Hepatocyte (in vitro differentiated cells): ENCODE measurements around the gene FHDC1. TPM values are rescaled to one million over a fixed set of nuclear protein-coding genes. Genes with fewer than 3 reads are reported as not detected.

Source experiments
- DNase-seq: peaks from one replicate; pipeline ENCODE4 v3.0.0-alpha.2; 2016; ENCODE audit warnings: low spot score
- H2AFZ ChIP-seq: fragments of 200-600 bp; sonication (generic); 2 replicates; pipeline ENCODE4 v1.6.0; 2016; ENCODE audit warnings: antibody characterized with exemption, mild to moderate bottlenecking
- H3K27ac ChIP-seq: fragments of 200-600 bp; sonication (generic); 2 replicates; pipeline ENCODE4 v1.5.1; 2016; ENCODE audit warnings: mild to moderate bottlenecking
- H3K27me3 ChIP-seq: fragments of 200-600 bp; sonication (generic); 2 replicates; pipeline ENCODE4 v1.6.1; 2016
- H3K36me3 ChIP-seq: fragments of 200-600 bp; sonication (generic); replicated peaks from 2 replicates; pipeline ENCODE4 v1.5.1; 2016; ENCODE audit warnings: low read depth; ENCODE audit not compliant: insufficient read depth
- H3K4me1 ChIP-seq: fragments of 200-600 bp; sonication (generic); 2 replicates; pipeline ENCODE4 v1.5.1; 2016; ENCODE audit warnings: mild to moderate bottlenecking, moderate library complexity; ENCODE audit not compliant: insufficient read depth
- H3K4me2 ChIP-seq: fragments of 200-600 bp; sonication (generic); 2 replicates; pipeline ENCODE4 v1.6.0; 2016
- H3K4me3 ChIP-seq: fragments of 200-600 bp; sonication (generic); 2 replicates; pipeline ENCODE4 v1.5.1; 2016; ENCODE audit warnings: mild to moderate bottlenecking
- H3K79me2 ChIP-seq: fragments of 200-600 bp; sonication (generic); 2 replicates; pipeline ENCODE4 v1.6.0; 2017; ENCODE audit warnings: mild to moderate bottlenecking
- H3K9me2 ChIP-seq: fragments of 200-600 bp; sonication (generic); replicated peaks from 2 replicates; pipeline ENCODE4 v1.6.0; 2017; ENCODE audit warnings: mild to moderate bottlenecking; ENCODE audit not compliant: insufficient read depth
- H3K9me3 ChIP-seq: fragments of 200-600 bp; sonication (generic); 2 replicates; pipeline ENCODE4 v1.5.1; 2016; ENCODE audit warnings: low read depth, mild to moderate bottlenecking
- H4K20me1 ChIP-seq: fragments of 200-600 bp; sonication (generic); 2 replicates; pipeline ENCODE4 v1.6.0; 2016; ENCODE audit warnings: mild to moderate bottlenecking; ENCODE audit not compliant: insufficient read depth, poor library complexity, severe bottlenecking
- EZH2 ChIP-seq: fragments of 200-600 bp; sonication (generic); IDR thresholded peaks from 2 replicates; pipeline ENCODE4 v1.6.1; 2016; ENCODE audit warnings: antibody characterized with exemption, mild to moderate bottlenecking, borderline replicate concordance
- EZH2phosphoT487 ChIP-seq: fragments of 200-600 bp; sonication (generic); IDR thresholded peaks from one replicate; pipeline ENCODE4 v1.6.1; 2018; ENCODE audit warnings: antibody characterized with exemption, mild to moderate bottlenecking, low read depth, moderate library complexity; ENCODE audit not compliant: unreplicated experiment, severe bottlenecking
- WGBS: methylation state at CpG from one replicate; pipeline ENCODE4 v1.1.6; 2016; ENCODE audit warnings: low lambda C conversion rate; ENCODE audit errors: missing lambda C conversion rate; 5-methylcytosine and 5-hydroxymethylcytosine counted together
- polyA plus RNA-seq: library from polyadenylated mRNA; unstranded; fragments of >200 nt; fragmentation: Nextera tagmentation; extraction: Ambion mirVana; gene quantifications from 2 replicates; pipeline ENCODE4 v1.2.1, GENCODE V29; 2016
- total RNA-seq: library from RNA; depleted of rRNA; stranded (reverse); fragments of >200 nt; gene quantifications from 2 replicates; pipeline ENCODE4 v1.2.3, GENCODE V29; 2014
- TF ChIP-seq, protein P1 (sequence below): fragments of 200-600 bp; sonication (generic); IDR thresholded peaks from 2 replicates; pipeline ENCODE4 v1.5.1; 2016; ENCODE audit warnings: antibody characterized with exemption, mild to moderate bottlenecking; ENCODE audit not compliant: poor library complexity

FHDC1 gene
- total and polyA plus RNA-seq, 2 experiments from 2014 or later, result 2.1 to 3.1 TPM

DNA sequence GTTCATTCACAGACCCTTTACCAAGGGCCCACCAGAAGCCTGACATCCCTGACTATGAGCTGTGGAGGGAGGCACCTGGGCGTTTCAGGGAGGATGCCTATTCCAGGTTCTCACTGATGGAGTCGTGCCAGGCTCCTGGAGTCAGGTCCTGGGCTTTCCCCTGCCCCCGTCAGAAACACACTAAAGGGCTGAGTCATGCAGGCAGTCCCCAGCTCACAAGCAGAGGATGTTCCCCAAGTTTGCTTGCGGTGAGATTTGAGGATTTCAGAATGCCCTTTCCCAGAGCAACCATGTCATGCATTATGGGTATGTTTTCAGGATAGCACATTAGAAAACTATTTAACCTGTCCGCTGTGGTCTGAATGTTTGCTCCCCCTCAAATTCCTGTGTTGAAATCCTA is 45.2 kb downstream of the FHDC1 start:
- Histone ChIP-seq H3K36me3 (no peaks in the 10 kb centered on the region), H3K4me3 (no peak overlapping the region), H3K79me2 (no peaks in the 10 kb centered on the region), H3K4me1 (no peaks in the 10 kb centered on the region), H3K27ac (no peak overlapping the region), H3K4me2 (no peak overlapping the region), H3K27me3 (no peaks in the 10 kb centered on the region), H3K9me2 (no peaks in the 10 kb centered on the region), H3K9me3 (no peaks in the 10 kb centered on the region), H4K20me1 (no peaks in the 10 kb centered on the region), H2AFZ (no peak overlapping the region)
- no peak for DNase-seq
- 88% methylated on average over 4 of the region's 5 CpGs for WGBS
- TF ChIP-seq, protein P1, sequence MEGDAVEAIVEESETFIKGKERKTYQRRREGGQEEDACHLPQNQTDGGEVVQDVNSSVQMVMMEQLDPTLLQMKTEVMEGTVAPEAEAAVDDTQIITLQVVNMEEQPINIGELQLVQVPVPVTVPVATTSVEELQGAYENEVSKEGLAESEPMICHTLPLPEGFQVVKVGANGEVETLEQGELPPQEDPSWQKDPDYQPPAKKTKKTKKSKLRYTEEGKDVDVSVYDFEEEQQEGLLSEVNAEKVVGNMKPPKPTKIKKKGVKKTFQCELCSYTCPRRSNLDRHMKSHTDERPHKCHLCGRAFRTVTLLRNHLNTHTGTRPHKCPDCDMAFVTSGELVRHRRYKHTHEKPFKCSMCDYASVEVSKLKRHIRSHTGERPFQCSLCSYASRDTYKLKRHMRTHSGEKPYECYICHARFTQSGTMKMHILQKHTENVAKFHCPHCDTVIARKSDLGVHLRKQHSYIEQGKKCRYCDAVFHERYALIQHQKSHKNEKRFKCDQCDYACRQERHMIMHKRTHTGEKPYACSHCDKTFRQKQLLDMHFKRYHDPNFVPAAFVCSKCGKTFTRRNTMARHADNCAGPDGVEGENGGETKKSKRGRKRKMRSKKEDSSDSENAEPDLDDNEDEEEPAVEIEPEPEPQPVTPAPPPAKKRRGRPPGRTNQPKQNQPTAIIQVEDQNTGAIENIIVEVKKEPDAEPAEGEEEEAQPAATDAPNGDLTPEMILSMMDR, result no peak
- TF ChIP-seq EZH2 (no peak), EZH2phosphoT487 (no peak)

DNA sequence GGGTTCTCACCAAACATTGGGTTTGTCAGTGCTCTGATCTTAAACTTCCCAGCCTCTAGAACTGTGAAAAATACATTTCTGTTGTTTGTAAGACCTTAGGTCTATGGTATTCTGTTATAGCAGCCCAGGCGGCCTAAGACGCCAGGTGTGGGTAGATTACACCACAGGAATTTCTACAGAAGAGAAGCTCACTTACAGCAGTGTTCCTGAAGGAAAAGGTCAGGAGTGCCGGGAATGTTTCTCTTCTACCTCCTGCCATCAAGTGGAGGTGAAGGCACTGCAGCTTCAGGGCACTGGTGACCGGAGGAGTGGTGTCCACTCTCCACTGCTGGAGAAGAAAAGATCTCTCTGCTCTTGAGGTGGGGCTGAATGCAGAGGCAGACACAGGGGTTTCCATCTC is 45.7 kb downstream of the FHDC1 start:
- TF ChIP-seq EZH2 (no peak), EZH2phosphoT487 (no peak)
- TF ChIP-seq, protein P1, result no peak
- Histone ChIP-seq H3K79me2 (no peaks in the 10 kb centered on the region), H3K4me2 (no peak overlapping the region), H3K27me3 (no peaks in the 10 kb centered on the region), H3K9me2 (no peaks in the 10 kb centered on the region), H3K36me3 (no peaks in the 10 kb centered on the region), H3K9me3 (no peaks in the 10 kb centered on the region), H3K27ac (no peak overlapping the region), H2AFZ (no peak overlapping the region), H3K4me3 (no peak overlapping the region), H3K4me1 (no peaks in the 10 kb centered on the region), H4K20me1 (no peaks in the 10 kb centered on the region)
- DNase-seq, result no peak
- WGBS, result 88% methylated on average over 4 of the region's 4 CpGs

DNA sequence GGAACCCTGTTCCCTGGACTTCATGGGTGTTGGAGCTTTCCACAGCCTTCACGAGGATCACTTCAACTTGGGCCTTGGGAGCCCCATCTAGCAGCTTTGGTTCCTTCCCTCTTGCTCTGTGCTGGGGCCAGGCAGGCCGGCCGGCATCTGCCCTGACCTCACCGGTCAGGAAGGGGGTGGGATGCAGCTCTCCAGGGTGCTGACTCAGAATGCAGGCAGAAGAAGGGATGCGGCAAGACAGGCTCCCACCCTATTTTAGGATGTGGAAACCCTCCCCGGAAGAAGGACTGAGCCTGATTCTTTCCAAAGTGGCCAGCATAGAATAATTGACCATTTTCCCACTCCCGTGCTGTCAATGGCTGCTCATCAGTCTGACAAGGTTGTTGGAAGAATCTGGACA is 47.1 kb downstream of the FHDC1 start:
- Histone ChIP-seq H3K9me3 (no peaks in the 10 kb centered on the region), H3K27me3 (no peaks in the 10 kb centered on the region)

More for the DNA sequence above, 47.1 kb downstream of the FHDC1 start:
- no peaks in the 10 kb centered on the region for H3K9me2 ChIP-seq
- TF ChIP-seq EZH2, result no peak
- no peak for TF ChIP-seq EZH2phosphoT487
- TF ChIP-seq, protein P1, result no peak
- no peak overlapping the region for H3K27ac ChIP-seq
- no peaks in the 10 kb centered on the region for H3K4me1 ChIP-seq
- no peaks in the 10 kb centered on the region for H3K79me2 ChIP-seq
- no peak overlapping the region for H3K4me3 ChIP-seq
- no peak for DNase-seq
- H3K4me2 ChIP-seq, result no peak overlapping the region
- WGBS, result 49% methylated on average over 6 of the region's 7 CpGs
- H4K20me1 ChIP-seq, result no peaks in the 10 kb centered on the region
- no peak overlapping the region for H2AFZ ChIP-seq
- no peaks in the 10 kb centered on the region for H3K36me3 ChIP-seq
